ENCODE results near the gene SFSWAP. TPM values are rescaled to one million over a fixed set of nuclear protein-coding genes. Genes with fewer than 3 reads are reported as not detected.

SFSWAP gene
- total RNA-seq, 1 experiment from 2014 or later = 68.8 TPM

DNA sequence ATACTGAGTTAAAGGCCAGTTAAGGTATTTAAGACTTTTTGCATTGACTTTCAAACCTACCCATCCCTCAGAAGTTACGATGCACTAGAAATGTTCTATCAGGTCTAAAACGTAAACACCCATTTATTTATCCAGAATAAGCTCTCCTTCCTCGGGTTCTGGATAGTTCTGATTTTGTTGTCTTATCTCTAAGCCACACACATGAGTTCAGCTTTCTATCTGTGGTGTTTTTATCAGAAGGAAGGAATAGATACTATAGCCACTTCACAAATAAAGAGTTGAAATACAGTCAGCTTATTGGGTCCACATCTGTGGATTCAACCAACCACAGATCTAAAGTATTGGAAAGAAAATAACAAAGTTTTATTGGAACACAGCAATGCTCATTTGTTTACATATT is 5.4 kb downstream of the SFSWAP start:
- peaks cover 81% of the 10 kb centered on the region for H3K36me3 Mint-ChIP-seq (ENCODE audit: insufficient read depth, unreplicated experiment)
- TF ChIP-seq CTCF (IDR thresholded peaks at IDR 0.05; ENCODE audit: unreplicated experiment) = no peak
- H3K9me3 Mint-ChIP-seq (ENCODE audit: unreplicated experiment) = peaks cover 7% of the 10 kb centered on the region
- CTCF ChIA-PET = interaction anchor here (1.3 to 2.8 kb wide), 3 partner anchors 9 to 612 kb away, joined by 5 to 12 read pairs (median 5); no protein-coding TSS in a partner anchor
- no peak for DNase-seq (ENCODE audit: unreplicated experiment)
- no peaks in the 10 kb centered on the region for H3K27me3 Mint-ChIP-seq (ENCODE audit: insufficient read depth, unreplicated experiment)
- H3K27ac Mint-ChIP-seq (ENCODE audit: low read depth, unreplicated experiment) = no peak overlapping the region
- H3K4me1 Mint-ChIP-seq (ENCODE audit: insufficient read depth, unreplicated experiment) = peaks cover 7% of the 10 kb centered on the region
- BruUV-seq (replicated peaks) = no TSS peak
- intact Hi-C loops (cut with micrococcal nuclease) = no loop called here
- no peak overlapping the region for H3K4me3 Mint-ChIP-seq (ENCODE audit: unreplicated experiment)
- POLR2A ChIA-PET = interaction anchor here (1.1 kb wide), 1 partner anchor 38 kb away, joined by 3 read pairs; no protein-coding TSS in a partner anchor

DNA sequence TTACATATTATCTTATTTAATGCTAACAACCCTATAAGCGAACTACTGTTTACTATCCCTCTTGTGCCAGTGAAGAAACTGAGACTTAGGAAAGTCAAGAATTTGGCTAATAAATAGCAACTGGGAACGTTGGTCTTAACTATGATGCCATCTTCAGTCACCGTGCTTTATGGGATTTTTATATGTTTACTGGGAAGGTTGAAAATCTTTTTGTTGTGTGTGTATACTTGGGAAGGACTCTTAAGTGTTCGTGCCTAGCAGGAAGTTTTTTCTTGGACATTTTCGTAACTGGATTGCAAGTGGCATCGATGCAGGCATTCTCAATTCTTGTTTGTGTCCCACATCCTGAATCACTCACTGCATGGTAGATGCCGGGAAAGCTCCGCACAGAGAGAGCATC is 9.4 kb downstream of the SFSWAP start:
- ChIA-PET CTCF (interaction anchor here (1.2 kb wide), 1 partner anchor 8 kb away, joined by 3 read pairs; no protein-coding TSS in a partner anchor), POLR2A (interaction anchor here (1.0 to 3.0 kb wide), 5 partner anchors 8 to 17 kb away, joined by 3 to 38 read pairs (median 6); partner anchors contain the start of gene SFSWAP)
- Mint-ChIP-seq H3K4me1 (ENCODE audit: insufficient read depth, unreplicated experiment) (peaks cover 14% of the 10 kb centered on the region), H3K27ac (ENCODE audit: low read depth, unreplicated experiment) (peak overlapping the region; percentile 98), H3K36me3 (ENCODE audit: insufficient read depth, unreplicated experiment) (peaks cover 97% of the 10 kb centered on the region), H3K4me3 (ENCODE audit: unreplicated experiment) (no peak overlapping the region), H3K27me3 (ENCODE audit: insufficient read depth, unreplicated experiment) (no peaks in the 10 kb centered on the region), H3K9me3 (ENCODE audit: unreplicated experiment) (peaks cover 7% of the 10 kb centered on the region)
- no peak for DNase-seq (ENCODE audit: unreplicated experiment)
- no TSS peak for BruUV-seq (replicated peaks)
- TF ChIP-seq CTCF (IDR thresholded peaks at IDR 0.05; ENCODE audit: unreplicated experiment) = no peak
- intact Hi-C loops (cut with micrococcal nuclease) = no loop called here

- peak; percentile 74 for DNase-seq (ENCODE audit: unreplicated experiment)
- TF ChIP-seq CTCF (IDR thresholded peaks at IDR 0.05; ENCODE audit: unreplicated experiment) = no peak
- H3K36me3 Mint-ChIP-seq (ENCODE audit: insufficient read depth, unreplicated experiment) = peaks cover 96% of the 10 kb centered on the region
- H3K9me3 Mint-ChIP-seq (ENCODE audit: unreplicated experiment) = peaks cover 7% of the 10 kb centered on the region
- POLR2A ChIA-PET = interaction anchor here (1.0 to 3.0 kb wide), 5 partner anchors 8 to 16 kb away, joined by 3 to 38 read pairs (median 6); partner anchors contain the start of gene SFSWAP
- CTCF ChIA-PET = interaction anchor here (0.6 to 1.2 kb wide), 3 partner anchors 9 to 616 kb away, joined by 3 to 4 read pairs (median 3); no protein-coding TSS in a partner anchor
- intact Hi-C loops (cut with micrococcal nuclease) = no loop called here
- H3K27me3 Mint-ChIP-seq (ENCODE audit: insufficient read depth, unreplicated experiment) = no peaks in the 10 kb centered on the region
- BruUV-seq (replicated peaks) = no TSS peak
- peak overlapping the region; percentile 24 for H3K4me3 Mint-ChIP-seq (ENCODE audit: unreplicated experiment)
- peak overlapping the region; percentile 98 for H3K27ac Mint-ChIP-seq (ENCODE audit: low read depth, unreplicated experiment)
- peaks cover 14% of the 10 kb centered on the region for H3K4me1 Mint-ChIP-seq (ENCODE audit: insufficient read depth, unreplicated experiment)
These were observed 10.0 kb downstream of the SFSWAP start for GRCh38 chr12:131720921-131721320.

DNA sequence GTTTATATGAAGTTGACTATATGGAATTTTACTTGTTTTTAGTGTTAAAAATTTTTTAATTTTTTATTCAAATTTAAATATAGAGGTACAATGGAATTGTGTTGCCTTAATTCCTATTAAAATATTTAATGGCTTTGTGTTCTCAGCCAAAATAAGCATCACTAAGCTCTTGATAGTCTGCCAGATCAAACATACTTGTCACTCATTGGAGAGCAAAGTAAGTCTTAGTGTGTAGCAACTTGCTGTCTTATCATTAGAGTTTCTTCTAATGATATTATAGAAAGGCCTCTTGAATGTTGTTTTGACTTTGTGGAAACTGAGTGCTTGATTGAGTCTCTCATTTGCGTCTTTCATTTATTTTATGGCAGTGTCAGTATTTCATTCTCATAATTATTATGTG is 10.7 kb downstream of the SFSWAP start:
- Mint-ChIP-seq H3K9me3 (ENCODE audit: unreplicated experiment) (peaks cover 7% of the 10 kb centered on the region), H3K4me1 (ENCODE audit: insufficient read depth, unreplicated experiment) (peaks cover 14% of the 10 kb centered on the region), H3K27ac (ENCODE audit: low read depth, unreplicated experiment) (peak overlapping the region; percentile 36), H3K4me3 (ENCODE audit: unreplicated experiment) (no peak overlapping the region), H3K36me3 (ENCODE audit: insufficient read depth, unreplicated experiment) (peaks cover 96% of the 10 kb centered on the region), H3K27me3 (ENCODE audit: insufficient read depth, unreplicated experiment) (no peaks in the 10 kb centered on the region)
- BruUV-seq (replicated peaks) = no TSS peak
- ChIA-PET CTCF (no interaction called here), POLR2A (interaction anchor here (0.6 to 3.0 kb wide), 6 partner anchors 8 to 53 kb away, joined by 3 to 38 read pairs (median 5); partner anchors contain the start of gene SFSWAP)
- intact Hi-C loops (cut with micrococcal nuclease) = no loop called here
- no peak for DNase-seq (ENCODE audit: unreplicated experiment)
- no peak for TF ChIP-seq CTCF (IDR thresholded peaks at IDR 0.05; ENCODE audit: unreplicated experiment)

Data from MCF 10A (cell line).